Testis (tissue), 3 donors: ENCODE results near the gene DLAT. TPM values are rescaled to one million over a fixed set of nuclear protein-coding genes. Genes with fewer than 3 reads are reported as not detected.
"Not testable (repeated sequence)": the region's sequence is repeated elsewhere in the genome, so short reads cannot be mapped to it uniquely, and the experiment has no call there.

ENCODE experiments used
- DNase-seq: peaks from one replicate; pipeline ENCODE4 v3.0.0-alpha.2; 2019
- H3K27ac ChIP-seq, 2 donors: fragments of 200-600 bp; sonication (generic); one replicate each; pipeline ENCODE4 v1.5.1; 2019
- H3K27me3 ChIP-seq: fragments of 200-600 bp; sonication (generic); one replicate; pipeline ENCODE4 v1.5.1; 2019
- H3K36me3 ChIP-seq: fragments of 200-600 bp; sonication (generic); one replicate; pipeline ENCODE4 v1.5.1; 2017; ENCODE audit warnings: low read depth; ENCODE audit errors: missing control alignments
- H3K4me1 ChIP-seq: fragments of 200-600 bp; sonication (generic); one replicate; pipeline ENCODE4 v1.5.1; 2019
- H3K4me3 ChIP-seq, 2 donors: fragments of 200-600 bp; sonication (generic); one replicate each; pipeline ENCODE4 v1.5.1; 2017 to 2019
- H3K9me3 ChIP-seq: fragments of 200-600 bp; sonication (generic); one replicate; pipeline ENCODE4 v1.5.1; 2017
- POLR2A ChIP-seq: fragments of 450-650 bp; IDR thresholded peaks from one replicate; pipeline ENCODE4 v1.6.1; 2017; ENCODE audit warnings: antibody characterized with exemption, mild to moderate bottlenecking, moderate library complexity
- WGBS, 2 donors: methylation state at CpG; one replicate each; pipeline ENCODE4 v1.1.5; 2018; 5-methylcytosine and 5-hydroxymethylcytosine counted together
- intact Hi-C: fragments of 100-400 bp; cut with DNase I; formaldehyde crosslinking; loops from one replicate; pipeline ENCODE4 v1.15.1; 2023; ENCODE audit warnings: low total_unique reads
- polyA plus RNA-seq: library from polyadenylated mRNA; stranded (reverse); fragments of 350-450 nt; fragmentation: Illumina TruSeq; extraction: RNeasy Lipid Tissue Mini Kit (QIAGEN cat#74804); gene quantifications from one replicate; pipeline ENCODE4 v1.2.3, GENCODE V29; 2014; ENCODE audit warnings: low read depth, low replicate concordance; ENCODE audit not compliant: insufficient read depth
- total RNA-seq, 2 donors: library from RNA; depleted of rRNA; stranded (reverse); fragments of >200 nt; gene quantifications; one replicate each; pipeline ENCODE4 v1.2.3, GENCODE V29; 2016
- TF ChIP-seq, protein P1 (sequence below), 3 experiments: fragments of 450-650 bp in 2 of 3; fragments of 200-600 bp in 1 of 3; sonication (generic) in 1 of 3; IDR thresholded peaks; one replicate each; pipeline ENCODE4 v1.5.1; 2016 to 2019; ENCODE audit warnings: antibody characterized with exemption in 3 of 3, mild to moderate bottlenecking in 2 of 3, moderate library complexity in 1 of 3

Gene DLAT
- total and polyA plus RNA-seq, 3 donors from 2014 or later, result 20.9 to 23.2 (median 21.9) TPM

DNA sequence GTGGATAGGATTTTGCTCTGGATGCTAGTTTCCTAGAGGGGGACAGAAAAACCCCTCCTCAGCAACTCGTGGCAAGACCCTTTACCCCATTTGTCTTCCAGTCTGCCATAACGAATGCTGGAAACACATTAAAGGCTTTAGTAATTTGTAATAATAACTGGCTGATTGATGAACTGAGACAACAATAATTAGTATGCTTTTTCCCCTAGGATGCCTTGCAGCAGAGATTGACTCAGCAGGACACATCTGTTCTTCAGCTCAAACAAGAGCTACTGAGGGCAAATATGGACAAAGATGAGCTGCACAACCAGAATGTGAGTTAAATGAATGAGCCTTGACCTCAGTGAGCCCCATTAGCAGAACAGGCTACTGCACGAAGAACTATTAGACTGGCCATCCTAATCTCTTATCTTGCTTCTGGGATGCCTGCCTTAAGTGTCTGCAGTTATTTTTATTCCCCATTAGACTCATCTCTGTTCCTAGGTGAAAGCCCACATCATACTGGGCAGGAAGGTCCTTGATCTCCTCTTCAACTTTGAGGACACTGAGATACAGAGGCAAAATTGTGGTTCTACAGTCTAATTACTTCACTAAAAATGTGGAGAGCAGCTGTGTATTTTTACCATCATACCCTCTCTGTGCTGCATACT is 32.9 kb upstream of the DLAT start:
- no peak for TF ChIP-seq POLR2A
- TF ChIP-seq, protein P1, sequence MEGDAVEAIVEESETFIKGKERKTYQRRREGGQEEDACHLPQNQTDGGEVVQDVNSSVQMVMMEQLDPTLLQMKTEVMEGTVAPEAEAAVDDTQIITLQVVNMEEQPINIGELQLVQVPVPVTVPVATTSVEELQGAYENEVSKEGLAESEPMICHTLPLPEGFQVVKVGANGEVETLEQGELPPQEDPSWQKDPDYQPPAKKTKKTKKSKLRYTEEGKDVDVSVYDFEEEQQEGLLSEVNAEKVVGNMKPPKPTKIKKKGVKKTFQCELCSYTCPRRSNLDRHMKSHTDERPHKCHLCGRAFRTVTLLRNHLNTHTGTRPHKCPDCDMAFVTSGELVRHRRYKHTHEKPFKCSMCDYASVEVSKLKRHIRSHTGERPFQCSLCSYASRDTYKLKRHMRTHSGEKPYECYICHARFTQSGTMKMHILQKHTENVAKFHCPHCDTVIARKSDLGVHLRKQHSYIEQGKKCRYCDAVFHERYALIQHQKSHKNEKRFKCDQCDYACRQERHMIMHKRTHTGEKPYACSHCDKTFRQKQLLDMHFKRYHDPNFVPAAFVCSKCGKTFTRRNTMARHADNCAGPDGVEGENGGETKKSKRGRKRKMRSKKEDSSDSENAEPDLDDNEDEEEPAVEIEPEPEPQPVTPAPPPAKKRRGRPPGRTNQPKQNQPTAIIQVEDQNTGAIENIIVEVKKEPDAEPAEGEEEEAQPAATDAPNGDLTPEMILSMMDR (IDR thresholded peaks at IDR 0.05), result no peak
- H3K27me3 ChIP-seq, result no peaks in the 10 kb centered on the region
- H3K36me3 ChIP-seq, result no peaks in the 10 kb centered on the region
- H3K4me3 ChIP-seq, result no peak overlapping the region
- H3K27ac ChIP-seq, result no peak overlapping the region
- H3K4me1 ChIP-seq, result no peaks in the 10 kb centered on the region
- intact Hi-C loops, result no loop called here
- no peak for DNase-seq
- H3K9me3 ChIP-seq, result no peaks in the 10 kb centered on the region
- 63 to 74% methylated on average over 3 of the region's 3 CpGs for WGBS, 2 donors

DNA sequence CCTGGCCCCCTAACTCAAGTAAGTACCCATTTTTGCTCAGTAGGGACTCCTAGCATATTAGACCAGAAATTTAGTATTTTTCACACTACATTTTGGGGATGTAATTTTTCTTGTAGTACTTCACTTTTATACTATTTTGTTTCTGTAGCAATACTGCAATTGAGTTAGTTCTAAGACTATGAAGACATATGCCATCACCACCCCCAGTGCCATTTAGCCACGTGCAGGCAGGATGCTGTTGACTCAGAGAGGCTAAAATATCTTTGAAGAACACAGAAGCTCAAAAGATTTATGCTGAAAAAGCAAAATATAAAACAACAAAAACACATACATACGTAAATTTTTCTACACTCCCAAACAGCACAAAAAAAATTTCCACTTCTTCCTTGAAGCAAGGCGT is 29.1 kb upstream of the DLAT start:
- H3K27ac ChIP-seq, result no peak overlapping the region

DNA sequence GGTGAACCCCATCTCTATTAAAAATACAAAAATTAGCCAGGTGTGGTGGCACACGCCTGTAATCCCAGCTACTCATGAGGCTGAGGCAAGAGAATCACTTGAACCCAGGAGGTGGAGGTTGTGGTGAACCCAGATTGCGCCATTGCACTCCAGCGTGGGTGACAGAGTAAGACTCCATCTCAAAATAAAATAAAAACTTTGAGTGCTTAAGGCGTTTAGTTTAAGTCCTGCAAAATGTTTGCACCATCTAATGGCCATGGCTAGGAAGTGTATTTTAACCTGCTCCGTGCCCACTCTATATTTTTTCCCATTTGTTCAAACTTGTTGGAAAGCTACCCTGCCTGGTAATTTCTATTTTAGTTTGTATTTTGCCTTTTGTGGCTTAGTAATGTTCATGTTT is 28.5 kb upstream of the DLAT start:
- DNase-seq, H3K4me1 ChIP-seq, H3K27me3 ChIP-seq, H3K27ac ChIP-seq, H3K9me3 ChIP-seq, H3K4me3 ChIP-seq, intact Hi-C loops, H3K36me3 ChIP-seq: not testable (repeated sequence)
- TF ChIP-seq, protein P1 (IDR thresholded peaks at IDR 0.05), result peak in 1 of 3 experiments; percentile 20
- WGBS, 2 donors, result 71 to 73% methylated on average over 5 of the region's 5 CpGs

More for the DNA sequence above, 29.1 kb upstream of the DLAT start:
- Histone ChIP-seq H3K4me1 (no peaks in the 10 kb centered on the region), H3K9me3 (no peaks in the 10 kb centered on the region), H3K27me3 (no peaks in the 10 kb centered on the region), H3K36me3 (no peaks in the 10 kb centered on the region), H3K4me3 (no peak overlapping the region)
- 94 to 95% methylated on average over 3 of the region's 3 CpGs for WGBS, 2 donors
- TF ChIP-seq, protein P1 (IDR thresholded peaks at IDR 0.05), result no peak
- no peak for TF ChIP-seq POLR2A
- intact Hi-C loops, result no loop called here
- DNase-seq, result no peak

GRCh38 chr11:111999111-111999510 is 26.1 kb upstream of the DLAT start:
- Histone ChIP-seq H3K27me3 (no peaks in the 10 kb centered on the region), H3K9me3 (no peaks in the 10 kb centered on the region), H3K27ac (no peak overlapping the region), H3K4me1 (no peaks in the 10 kb centered on the region), H3K4me3 (no peak overlapping the region), H3K36me3 (no peaks in the 10 kb centered on the region)
- intact Hi-C loops, result no loop called here
- no peak for TF ChIP-seq POLR2A
- TF ChIP-seq, protein P1 (IDR thresholded peaks at IDR 0.05), result no peak
- no peak for DNase-seq

DNA sequence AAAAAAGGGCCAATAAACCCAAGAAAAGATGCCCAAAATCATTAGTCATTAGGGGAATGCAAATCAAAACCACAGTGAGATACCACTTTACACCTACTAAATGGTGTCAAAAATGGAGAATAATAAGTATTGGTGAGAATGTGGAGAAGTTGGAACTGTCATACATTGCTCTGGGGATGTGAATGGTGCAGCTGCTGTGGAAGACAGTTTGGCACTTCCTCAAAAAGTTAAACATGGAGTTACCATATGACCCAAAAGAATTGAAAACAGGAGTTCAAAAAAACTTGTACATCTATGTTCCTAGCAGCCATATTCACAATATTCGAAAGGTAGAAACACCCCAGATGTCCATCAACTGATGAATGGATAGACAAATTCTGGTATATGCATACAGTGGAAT is 24.5 kb upstream of the DLAT start:
- H3K27me3 ChIP-seq, result no peaks in the 10 kb centered on the region
- TF ChIP-seq, protein P1 (IDR thresholded peaks at IDR 0.05), result no peak
- TF ChIP-seq POLR2A, result no peak
- H3K4me1 ChIP-seq, result no peaks in the 10 kb centered on the region
- H3K27ac ChIP-seq, result no peak overlapping the region
- intact Hi-C loops, result no loop called here
- no peaks in the 10 kb centered on the region for H3K9me3 ChIP-seq
- DNase-seq, result no peak
- no peaks in the 10 kb centered on the region for H3K36me3 ChIP-seq
- H3K4me3 ChIP-seq, result no peak overlapping the region
- 95 to 100% methylated on average over 1 of the region's 1 CpG for WGBS, 2 donors
